ENCODE data around the gene CCDC171.

Gene CCDC171

DNA sequence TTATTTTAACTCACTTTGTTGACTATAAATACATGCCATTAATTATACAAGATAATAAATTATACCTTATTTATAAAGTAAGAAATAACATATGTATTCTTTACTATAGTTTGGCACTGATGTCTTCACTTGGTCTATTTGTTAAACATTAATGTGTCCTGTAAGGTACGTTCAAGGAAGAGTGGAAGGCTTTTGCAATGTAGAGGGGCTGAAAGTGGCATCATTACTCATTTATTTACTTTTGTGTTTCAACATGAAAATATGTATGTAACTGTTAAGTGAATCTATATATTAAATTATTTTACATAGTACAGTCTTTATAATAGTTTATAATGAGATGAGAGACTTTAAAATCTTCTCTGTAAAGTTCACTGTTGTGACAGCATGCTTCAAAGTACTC, 348.7 kb downstream of the CCDC171 start:
- DNase-seq, result no peak

DNA sequence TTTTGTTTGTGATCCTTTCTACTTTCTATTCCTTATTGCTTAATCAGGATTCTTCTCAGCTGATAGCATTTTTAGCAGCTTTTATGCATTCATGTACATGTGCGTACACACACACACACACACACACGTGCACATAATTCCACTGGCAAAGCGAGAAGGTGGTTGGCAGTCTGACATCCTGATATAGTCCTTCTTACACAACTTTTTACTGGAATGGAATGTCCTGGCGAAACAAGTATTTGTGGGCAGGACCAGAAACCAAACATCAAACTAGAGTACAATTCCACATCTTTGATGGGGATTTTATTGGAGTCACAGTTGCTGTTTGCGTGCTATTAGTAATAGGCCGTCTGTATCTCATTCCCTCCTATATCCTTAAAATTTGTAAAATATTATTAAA, 356.5 kb downstream of the CCDC171 start:
- no peak for DNase-seq

DNA sequence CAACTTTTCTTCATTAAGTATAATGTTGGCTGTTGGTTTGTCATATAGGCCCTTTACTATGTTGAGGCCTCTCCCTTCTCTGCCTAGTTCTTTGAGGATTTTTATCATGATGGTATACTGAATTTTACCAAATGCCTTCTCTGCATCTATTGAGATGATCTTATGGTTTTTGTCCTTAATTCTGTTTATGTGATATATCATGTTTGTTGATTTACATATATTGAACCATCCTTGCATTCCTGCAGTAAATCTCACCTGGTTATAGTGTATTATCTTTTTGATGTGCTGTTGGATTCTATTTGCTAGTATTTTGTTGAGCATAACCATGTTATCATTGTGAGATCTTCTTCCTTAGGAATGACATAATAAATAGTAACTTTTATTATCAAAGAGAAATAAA, 362.9 kb downstream of the CCDC171 start:
- DNase-seq, result no peak

DNA sequence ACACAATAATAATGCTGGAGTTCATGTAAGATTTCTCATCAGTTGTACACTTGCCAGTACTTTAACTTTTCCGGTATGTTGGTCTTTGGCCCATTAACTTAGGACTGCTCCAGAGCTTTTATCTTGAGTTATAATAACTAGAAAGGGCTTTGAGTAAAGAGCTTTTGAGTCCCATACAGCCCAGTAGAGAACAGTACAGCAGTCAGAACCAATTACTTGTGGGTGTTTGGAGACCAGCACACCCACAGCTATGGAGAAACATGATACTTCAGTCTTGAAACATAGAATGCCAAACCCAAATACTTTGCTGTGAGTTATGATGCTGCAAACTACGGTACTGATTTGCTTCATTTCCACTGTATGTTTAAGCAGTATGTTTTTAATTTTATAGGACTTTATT, 374.3 kb downstream of the CCDC171 start:
- no peak for DNase-seq

DNA sequence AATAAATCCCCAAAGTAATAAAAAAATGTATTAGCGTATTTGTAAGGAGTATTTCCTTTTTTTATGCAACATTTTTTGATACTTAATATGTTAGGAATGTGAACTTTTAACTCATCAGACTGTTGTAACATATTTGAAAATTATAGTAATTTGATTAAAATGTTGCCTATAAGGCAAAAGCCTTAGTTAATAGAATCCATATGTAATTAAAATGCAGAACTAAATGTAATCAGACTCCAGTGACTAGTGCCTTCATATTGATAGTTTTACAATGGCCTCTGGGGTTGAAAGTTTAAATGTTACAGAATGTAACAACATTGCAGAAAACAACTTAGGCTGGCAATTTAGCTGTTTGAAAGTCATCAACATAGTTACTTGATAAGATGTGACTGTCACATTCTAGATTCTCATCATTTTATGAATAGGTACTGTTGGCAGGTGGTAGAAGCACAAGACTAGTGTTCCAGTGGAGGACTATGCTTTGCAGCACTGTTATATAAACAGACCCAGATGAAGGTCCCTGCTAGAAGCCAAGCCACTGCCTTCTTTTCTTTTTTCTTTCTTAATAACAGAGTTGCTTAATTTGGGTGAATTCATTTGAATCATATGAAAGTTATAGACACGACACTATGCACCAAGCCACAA, 382.9 kb downstream of the CCDC171 start:
- no peak for DNase-seq

DNA sequence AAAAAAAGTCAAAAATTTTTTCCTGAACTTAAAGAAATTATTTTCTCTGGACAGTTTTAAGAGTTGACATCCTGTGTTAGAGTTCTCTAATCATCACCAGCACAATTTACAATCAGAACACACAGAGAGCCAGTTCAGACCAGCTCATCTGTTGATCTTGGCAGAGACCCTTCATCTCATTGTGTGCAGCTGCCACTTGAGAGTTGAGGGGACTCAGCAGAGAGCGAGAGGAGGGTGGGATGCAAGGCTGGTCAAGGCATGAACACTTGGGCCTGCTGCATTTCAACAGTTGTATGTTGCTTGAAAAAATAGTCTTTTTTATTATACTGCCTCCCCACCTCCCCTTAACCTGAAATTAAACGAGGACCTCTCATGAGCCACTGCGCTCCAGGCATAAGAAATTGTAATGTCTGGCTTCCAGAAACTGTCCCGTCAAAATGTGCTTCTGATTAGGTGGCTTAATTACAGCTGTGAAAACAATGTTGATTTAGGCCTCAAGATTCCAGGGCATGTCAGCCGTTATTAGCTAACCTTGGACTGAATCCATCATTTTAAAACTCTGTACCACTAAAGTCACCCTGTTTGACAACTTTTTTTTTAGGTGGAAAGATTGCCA, 383.6 kb downstream of the CCDC171 start:
- no peak for DNase-seq

DNA sequence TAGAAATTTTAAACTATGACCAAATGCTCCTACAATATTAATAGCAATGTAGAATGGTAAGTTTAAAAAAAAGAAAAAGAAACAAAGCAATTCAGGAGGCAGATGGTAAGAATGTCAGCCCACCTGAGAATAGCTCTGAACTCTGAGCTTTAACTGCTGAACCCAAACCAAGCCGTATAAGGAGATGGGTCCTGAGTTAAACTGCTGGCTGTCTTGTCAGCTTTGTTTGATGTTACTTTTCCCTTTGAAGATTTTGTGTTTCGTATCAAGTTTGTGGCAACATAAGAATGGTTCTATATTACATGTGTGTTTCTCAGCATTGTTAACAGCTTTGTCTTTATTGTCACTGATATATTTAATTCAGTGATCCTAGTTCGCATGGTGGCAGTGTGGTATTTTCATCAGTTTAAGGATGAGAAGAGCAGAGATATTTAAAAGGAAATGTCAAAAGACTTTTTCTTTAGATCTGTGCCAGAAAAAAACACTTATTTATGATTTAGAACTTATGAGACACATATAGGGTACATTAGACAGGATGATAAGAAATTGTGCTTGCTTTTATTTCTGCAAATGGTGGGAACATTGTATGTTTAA, 390.1 kb downstream of the CCDC171 start:
- no peak for DNase-seq

DNA sequence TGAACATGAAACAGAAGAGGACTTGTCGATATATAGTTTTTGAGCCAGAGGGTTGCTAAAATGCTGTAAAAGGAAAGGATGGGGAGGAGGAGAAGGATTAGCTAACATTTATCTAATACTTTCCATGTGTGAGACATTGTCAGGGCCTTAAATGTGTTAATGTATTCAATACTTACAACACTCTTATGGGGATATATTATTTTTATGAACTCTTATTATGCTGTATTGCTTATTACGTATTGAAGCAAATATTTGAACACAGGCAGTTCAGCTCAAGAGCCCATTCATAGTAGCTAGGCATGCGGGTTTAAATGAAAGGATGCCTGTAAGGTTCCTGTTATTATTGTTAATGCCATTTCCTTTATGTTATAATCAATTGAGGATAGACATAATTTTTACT, 391.5 kb downstream of the CCDC171 start:
- no peak for DNase-seq

DNA sequence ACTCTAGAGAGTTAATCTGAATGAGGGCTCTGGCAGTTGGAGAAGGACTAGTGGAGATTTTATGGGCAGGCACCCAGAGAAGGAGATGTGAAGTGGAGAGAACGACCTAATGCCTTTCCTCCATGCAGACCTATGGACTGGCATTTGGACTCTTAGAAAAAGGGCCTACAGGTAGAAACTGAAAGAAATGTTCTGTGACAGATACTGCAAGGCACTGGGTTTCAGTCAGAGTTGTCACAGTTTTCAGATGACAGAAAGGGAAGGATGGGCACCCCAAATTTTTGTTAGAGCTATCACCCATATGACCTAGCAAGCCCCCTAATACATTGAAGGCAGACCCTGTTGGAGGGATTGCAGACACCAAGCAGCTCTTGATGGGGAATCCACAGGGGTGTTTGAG, 406.8 kb downstream of the CCDC171 start:
- no peak for DNase-seq

DNA sequence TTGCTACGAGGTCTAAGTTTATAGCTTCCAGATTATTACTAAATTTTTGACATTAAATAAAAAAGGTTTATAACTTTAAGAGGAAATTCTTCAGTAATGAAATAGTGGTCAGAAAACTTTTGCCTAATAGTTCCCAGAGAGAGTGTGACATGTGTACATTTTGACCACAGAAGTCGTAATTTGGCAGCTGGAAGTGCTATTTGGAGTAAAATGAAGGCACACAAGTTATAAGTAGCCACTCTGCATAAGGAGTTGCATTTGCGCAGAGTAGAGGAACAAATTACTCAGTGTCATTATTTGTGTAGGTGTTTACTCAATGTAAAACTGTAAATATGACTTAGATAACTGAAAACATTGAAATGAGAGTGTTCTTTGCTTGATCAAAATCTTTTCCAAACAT, 408.4 kb downstream of the CCDC171 start:
- no peak for DNase-seq

DNA sequence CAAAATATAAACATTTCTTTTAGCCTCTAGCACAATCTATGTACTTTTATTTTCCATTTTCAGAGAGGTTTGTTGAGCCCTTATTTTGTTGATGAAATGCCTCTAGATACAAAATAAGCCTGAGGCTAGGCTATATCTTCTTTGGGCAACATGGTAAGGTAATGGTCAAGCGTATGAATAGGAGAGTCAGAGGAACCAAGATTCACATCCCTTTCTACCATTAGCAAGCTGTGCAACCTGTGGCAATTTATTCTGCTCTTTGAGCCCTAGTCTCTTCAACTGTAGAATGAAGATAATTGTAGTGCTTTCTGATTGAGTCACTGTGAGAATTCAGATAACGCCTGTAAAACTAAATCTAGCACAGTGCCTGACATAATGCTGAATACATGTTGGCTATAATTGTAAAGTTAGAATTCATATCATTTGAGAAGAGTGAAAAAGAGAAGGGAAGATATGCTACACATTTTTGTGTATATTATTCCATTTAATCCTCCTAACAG, 412.5 kb downstream of the CCDC171 start:
- DNase-seq, result no peak

DNA sequence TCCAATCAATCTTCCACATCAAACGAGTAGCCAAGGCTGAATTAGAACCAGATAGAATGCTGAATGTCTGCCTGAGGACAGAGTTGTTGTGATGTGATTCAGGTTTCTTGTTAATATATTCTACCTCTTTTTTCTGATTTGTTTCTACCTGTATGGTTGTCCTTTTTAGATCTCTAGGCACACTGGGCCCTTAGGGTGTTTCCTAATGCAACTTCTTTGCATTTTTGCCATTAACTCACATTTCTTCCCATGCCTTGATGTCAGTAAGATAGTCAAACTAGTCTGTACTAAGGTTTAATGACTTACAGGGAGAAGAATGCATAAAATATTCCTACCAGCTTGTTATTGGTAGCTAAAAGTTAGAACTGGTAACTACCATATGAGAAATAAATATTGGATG, 413.6 kb downstream of the CCDC171 start:
- no peak for DNase-seq

DNA sequence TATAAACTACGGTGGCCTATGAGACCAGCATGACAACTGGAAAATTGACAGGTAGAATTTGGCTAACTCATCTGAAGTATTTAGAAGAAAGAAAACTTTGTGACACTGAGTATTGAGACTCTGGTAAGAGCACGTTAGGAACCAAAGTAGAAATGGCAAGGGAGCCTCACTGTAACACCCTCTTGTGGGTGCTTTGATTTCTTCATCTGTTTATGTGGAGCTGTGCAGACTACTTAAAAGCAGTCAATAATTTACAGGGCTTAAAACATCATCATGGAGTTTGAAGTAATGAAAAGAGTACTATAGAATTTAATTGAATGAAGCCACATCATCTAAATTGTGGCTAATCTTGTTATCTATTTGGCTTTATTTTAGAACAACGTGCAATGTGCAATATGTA, 414.2 kb downstream of the CCDC171 start:
- DNase-seq, result no peak

DNA sequence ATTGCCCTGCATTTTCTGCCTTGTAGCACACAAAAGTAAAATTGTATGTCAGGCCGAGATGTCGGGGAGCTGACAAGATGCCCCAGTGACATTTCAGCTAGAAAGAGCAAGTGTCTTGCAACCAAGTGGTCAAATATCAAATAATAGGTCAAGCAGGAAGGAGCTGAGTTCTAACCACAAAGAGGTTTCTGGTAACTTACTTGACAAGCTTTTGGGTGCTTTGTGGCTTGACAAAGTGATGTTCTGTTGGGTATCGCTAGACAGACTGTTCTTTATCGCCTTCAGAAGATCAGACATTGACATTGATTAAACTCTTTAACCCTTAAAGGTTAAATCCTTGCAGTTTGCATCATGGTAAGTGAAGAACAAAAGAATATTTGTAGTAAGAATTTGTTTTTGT, 419.9 kb downstream of the CCDC171 start:
- DNase-seq, result no peak

DNA sequence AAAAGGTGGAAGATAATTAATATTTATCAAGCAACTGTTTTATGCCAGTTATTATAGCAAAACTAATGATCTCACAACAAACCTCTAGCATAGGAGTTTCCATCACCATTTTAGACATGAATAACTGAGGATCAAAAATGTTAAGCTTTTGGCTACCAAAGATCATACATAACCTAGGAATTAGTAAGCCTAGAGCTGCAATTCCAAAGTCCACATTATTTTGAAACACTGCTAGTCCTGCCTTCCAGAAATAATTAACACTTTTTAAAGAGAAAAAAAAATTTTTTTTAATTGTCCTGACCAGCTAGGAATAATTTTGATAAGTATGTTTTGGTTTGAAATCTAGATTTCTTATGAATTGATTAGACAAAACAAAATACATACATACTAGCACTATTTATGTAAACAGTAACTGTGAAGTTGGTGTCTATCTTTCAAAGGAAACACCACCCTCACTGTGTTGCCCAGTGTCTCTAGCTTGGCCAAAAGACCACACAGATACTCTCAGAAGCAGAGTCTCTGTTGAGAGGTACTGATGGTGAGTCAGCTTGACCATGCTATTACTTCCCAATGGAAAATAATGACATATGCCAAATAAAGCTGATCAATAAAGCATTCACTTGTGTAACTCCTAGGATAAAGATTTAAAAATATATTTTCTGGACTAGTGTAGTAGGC, 422.4 kb downstream of the CCDC171 start:
- no peak for DNase-seq

DNA sequence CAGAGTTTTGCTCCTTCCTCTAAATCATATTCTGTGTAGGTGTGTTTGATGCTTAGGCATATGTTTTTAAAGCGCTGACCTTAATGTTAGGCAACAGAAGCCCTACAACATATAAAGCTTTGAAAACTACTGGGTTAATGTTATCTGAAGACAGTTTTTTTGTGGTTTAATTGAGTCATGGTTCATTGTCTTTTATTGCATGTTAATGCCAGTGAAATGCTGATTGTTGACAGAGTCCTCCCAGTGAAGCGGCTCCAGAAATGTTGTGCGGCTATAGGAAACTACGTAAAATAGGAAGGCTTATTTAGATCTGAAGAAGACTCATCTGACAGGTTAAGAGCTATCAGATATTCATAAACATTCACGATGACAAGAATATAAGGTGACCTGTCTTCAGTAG, 424.6 kb downstream of the CCDC171 start:
- DNase-seq, result no peak

DNA sequence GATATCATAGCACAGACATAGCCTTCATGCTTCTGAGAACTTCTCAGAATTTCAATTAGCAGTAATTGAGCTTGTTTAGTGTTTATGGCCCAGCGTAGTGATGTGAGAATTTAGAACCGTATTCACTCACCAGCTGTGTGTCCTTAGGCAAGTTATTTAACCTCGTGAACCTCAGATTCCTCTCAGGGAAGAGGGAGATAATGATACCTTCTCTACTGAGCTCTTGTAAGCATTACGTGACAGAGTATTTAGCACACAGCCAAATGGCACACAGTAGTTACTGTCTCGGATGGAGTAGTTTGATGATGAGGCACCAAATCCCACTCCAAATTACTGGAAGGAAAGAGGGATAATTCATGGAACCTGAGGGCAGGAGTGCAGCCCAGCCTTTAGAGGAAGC, 429.3 kb downstream of the CCDC171 start:
- DNase-seq, result no peak

DNA sequence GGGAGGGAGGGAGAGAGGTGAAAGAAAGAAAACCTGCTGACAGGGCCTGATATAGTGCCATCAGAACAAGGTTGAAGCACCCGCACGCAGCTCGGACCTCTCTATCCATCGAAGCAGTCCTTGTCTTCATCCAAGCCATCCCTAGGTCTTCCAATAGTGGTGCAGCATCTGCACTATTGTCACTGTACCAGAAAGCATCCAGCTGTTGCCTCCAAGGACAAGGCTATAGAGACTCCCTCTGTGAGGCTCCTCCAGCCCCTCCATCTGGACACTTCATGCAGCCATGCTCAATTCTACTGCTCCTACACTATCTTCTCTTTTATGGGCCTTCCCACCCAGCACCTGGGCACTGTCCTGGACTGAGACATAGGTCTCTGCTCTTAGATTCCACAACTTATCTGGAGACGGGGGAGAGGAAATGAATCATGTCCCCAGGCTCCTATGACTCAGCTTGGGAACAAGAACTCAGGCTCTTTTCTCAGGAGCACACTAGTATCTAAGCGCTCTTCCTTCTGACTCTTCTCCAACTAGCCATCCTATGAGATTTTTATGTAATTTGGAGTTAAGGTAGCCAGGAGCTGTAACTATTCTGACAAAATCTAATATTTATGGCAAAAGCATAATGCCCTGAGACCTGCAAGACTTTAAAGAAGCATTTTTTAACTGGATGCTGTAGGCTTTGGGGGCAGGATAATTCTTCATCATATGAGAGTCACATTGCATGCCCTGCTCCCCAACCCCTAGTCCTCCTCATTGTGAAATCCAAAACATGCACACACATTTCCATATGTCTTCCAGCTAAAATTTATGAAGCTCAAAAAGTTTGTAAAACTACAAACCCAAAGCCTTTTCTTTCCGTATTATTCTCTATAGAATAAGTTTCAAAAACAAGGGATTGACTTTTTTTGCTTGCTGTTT, 446.8 kb downstream of the CCDC171 start:
- DNase-seq, result no peak

DNA sequence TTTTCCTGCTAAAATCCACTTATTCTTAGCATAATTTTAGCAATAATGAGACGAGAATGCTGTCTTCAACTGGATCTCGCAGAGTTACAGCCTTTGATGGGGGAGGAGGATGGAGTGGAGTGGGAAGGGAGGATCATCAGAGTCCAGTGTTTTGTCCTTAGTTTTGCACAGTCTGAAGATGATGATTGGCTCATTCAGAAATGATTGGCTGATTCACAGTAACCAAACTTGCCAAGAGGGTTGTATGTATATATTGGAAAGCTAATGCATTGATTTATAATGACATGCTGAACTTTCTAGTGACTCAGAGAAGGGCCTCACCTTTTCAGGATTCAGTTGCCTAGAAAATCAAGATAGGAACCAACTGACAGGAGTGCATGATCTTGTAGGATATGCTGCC, 448.0 kb downstream of the CCDC171 start:
- no peak for DNase-seq

DNA sequence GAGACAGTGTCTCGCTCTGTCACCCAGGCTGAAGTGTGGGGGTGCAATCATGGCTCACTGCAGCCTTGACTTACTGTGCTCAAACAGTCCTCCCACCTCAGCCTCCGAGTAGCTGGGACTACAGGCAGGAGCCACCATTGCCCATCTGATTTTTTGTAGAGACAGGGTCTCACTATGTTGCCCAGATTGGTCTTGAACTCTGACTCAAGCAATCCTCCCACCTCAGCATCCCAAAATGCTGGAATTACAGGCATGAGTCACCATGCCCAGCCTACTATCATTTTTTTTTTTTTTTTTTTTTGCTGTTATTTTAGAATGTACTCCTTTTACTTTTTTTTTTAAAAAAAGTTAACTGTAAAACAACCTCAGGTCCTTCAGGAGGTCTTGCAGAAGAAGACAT, 449.0 kb downstream of the CCDC171 start:
- DNase-seq, result no peak

DNA sequence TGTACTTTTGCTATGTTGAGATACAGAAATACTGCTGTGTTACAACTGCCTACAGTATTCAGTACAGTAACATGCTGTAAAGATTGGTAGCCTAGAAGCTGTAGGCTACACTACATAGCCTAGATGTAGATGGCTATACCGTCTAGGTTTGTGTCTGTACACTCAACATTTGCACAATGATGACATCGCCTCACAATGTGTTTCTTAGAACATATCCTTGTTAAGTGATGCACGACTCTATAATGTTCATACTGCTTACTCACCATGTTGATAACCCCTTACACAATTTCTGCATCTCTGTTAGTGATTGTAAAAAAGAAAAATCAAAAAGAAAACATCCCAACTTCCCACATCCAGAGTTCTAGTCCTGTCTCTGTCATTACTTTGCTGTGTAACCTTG, 450.0 kb downstream of the CCDC171 start:
- DNase-seq, result no peak

DNA sequence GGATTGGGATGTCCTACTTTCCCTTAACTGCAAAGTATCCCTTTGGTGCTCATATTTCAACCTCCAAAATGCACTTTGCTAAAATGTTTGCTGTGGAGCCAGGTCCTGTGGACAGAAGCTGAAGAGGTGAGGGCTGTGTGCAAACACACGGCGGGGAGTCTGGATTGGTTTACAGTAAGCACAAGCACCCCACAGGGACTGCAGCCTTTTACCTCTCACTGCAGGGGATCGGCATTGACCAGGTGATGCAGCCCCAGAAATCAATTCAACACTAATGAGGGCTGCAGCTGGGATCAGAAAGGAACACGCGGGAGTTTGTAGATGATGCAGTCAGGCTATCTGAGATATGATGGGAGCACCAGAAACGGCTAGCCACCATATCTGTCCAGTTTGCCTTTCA, 450.9 kb downstream of the CCDC171 start:
- no peak for DNase-seq

DNA sequence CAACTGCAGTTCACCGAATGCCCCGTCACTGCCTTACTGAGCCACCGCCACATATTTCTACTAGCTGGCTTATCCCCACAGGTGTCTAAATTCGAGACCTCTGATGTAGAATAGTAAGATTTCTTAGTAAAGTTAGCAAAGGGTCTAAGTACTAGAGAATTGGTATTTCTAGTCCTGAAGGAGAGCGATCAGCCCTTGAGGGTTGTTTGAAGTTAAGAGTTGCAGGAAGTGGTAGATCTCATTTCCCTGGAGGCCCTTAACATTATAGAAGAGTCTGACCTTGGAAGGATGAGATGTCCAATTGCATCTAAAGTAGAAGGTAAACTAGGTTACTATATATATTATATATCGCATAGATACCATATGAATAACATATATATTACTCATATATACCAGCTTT, 451.8 kb downstream of the CCDC171 start:
- DNase-seq, result no peak

Data from KG1 (cell line).